Activated CD8-positive, alpha-beta memory T cell treated with anti-CD3 and anti-CD28 coated beads, Interleukin-2, amount 50 U/mL, for 48 hours (primary cell): ENCODE measurements around the gene PAK1IP1.
"Not testable (repeated sequence)": the region's sequence is repeated elsewhere in the genome, so short reads cannot be mapped to it uniquely, and the experiment has no call there.

Source experiments
- DNase-seq: peaks from one replicate; pipeline ENCODE4 v3.0.0-alpha.2; 2020

PAK1IP1 gene

DNA sequence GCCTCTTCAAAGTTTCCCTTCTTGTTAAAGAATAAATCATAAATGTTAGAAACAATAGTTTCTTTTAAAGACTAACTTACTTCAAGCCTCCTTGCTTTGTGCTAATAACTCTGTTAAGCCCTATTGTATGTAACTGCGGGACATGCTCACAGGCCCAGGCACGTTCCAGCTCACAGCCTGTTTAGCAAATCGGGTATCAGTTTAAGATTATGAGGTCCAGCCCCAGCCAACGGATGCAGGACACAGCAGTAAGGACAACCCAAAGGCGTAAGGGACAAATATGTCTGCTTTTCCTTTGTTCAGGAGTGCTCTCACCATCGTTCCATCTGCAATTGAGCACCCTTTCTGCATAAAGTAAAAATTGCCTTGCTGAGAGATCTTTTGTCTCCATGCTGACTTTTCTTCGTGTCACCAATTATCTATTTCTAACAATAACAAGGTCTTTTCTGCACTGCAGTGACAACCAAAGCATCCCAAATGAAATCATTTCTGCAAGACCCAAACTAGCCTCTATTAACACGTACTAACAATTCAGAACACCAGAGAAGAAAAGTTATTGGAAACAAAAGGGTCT, 1.7 kb upstream of the PAK1IP1 start:
- no peak for DNase-seq

DNA sequence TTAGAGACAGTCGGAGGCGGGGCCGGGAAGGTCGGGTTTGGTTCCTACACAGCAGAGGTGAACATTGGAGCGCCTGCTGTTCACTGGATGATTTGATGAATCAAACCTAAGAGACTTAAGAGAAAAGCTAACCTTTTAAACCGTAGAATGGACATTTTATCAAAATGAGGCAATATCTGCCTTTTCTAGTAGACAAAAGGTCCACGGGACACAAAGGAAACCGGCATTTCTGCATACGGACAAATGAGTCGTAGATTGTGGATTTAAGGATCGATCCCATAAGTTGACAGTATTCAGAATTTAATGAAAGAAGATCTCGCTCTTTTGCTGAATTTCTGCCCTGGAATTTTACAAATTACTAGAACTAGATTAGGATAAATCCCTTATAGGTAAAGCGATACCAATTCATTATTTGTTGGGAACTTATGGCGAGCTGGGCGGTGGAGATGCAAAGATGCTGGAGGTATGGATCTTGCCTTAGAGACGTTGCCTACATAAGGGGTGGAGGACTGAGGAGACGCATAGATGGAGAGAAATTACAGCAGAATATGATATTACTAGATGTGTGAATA, 400 bp downstream of the PAK1IP1 start:
- DNase-seq, result no peak

DNA sequence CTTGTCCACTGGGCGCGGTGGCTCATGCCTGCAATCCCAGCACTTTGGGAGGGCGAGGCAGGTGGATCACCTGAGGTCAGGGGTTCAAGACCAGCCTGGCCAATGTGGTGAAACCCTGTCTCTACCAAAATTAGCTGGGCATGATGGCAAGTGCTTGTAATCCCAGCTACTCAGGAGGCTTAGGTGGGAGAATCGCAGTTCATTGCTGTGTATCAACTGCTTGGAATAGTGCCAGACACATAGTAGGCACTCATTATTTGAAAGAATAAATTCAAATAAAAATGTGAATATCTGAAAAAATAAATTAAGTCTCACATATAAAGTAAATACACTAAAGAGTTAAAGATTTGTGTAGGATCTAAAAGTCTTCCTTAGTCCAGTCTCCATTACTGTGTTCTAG, 1.9 kb downstream of the PAK1IP1 start:
- DNase-seq, result no peak

DNA sequence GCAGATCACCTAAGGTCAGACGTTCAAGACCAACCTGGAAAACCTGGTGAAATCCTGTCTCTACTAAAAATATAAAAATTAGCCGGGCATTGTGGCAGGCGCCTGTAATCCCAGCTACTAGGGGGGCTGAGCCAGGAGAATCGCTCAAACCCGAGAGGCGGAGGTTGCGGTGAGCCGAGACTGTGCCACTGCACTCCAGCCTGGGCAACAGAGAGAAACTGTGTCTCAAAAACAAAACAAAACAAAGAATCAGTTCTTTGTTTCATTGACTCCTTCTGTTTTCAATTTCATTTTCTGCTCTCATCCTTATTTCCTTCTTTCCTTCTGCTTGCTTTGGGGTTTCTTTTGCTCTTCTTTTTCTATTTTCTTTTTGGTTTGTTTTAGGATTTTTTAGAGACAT, 19.2 kb downstream of the PAK1IP1 start:
- no peak for DNase-seq

DNA sequence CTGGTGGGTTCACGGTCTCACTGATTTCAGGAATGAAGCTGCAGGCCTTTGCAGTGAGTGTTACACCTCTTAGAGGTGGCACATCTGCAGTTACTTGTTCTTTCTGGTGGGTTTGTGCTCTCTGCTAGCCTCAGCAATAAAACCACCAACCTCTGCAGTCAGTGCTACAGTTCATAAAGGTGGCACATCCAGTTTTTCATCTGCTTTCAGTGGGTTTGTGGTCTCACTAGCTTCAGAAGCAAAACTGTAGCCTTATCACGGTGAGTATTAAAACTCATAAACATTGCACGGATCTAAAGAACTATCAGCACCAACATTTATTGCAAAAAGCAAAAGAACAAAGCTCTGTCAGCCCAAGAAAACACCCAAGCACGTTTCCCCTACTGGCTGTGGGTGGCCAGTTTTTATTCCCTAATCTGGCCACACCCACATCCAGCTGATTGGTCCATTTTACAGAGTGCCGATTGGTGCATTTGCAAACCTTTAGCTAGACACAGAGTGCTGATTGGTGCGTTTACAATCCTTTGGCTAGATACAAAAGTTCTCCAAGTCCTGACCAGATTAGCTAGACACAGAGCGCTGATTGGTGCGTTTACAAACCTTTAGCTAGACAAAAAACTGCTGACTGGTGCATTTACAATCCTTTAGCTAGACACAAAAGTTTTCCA, 24.7 kb downstream of the PAK1IP1 start:
- no peak for DNase-seq

DNA sequence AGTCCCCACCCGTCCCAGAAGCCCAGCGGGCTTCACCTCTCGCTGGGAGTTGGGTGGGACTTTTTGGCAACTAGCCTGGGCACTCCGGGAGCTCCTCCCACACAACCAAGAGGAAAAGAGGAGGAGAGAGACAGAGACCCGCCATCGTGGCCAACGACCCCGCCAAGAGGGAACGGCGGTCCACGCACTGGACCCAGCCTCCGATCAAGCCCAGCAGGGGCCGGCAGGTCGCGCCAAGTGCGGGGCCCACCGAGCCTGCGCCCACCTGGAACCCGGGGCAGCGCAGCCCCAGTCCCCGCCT, 25.1 kb downstream of the PAK1IP1 start:
- DNase-seq, result no peak

DNA sequence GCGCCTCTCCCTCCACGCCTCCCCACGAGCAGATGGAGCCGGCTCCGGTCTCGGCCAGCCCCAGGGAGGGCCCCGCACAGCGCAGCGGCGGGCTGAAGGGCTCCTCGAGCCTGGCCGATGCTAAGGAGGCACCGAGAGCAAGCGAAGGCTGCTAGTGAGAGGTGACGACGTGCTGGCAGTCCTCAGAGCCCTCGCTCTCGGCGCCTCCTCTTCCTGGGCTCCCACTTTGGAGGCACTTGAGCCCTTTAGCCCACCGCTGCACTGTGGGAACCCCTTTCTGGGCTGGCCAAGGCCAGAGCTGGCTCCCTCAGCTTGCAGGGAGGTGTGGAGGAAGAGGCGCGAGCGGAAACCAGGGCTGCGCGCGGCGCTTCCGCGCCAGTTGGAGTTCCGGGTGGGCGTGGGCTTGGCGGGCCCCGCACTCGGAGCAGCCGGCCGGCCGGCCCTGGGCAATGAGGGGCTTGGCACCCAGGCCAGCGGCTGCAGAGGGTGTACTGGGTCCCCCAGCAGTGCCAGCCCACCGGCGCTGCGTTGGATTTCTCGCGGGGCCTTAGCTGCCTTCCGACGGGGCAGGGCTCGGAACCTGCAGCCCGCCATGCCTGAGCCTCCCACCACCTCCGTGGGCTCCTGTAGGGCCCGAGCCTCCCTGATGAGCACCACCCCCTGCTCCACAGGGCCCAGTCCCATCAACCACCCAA, 25.6 kb downstream of the PAK1IP1 start:
- peak; percentile 79 for DNase-seq

DNA sequence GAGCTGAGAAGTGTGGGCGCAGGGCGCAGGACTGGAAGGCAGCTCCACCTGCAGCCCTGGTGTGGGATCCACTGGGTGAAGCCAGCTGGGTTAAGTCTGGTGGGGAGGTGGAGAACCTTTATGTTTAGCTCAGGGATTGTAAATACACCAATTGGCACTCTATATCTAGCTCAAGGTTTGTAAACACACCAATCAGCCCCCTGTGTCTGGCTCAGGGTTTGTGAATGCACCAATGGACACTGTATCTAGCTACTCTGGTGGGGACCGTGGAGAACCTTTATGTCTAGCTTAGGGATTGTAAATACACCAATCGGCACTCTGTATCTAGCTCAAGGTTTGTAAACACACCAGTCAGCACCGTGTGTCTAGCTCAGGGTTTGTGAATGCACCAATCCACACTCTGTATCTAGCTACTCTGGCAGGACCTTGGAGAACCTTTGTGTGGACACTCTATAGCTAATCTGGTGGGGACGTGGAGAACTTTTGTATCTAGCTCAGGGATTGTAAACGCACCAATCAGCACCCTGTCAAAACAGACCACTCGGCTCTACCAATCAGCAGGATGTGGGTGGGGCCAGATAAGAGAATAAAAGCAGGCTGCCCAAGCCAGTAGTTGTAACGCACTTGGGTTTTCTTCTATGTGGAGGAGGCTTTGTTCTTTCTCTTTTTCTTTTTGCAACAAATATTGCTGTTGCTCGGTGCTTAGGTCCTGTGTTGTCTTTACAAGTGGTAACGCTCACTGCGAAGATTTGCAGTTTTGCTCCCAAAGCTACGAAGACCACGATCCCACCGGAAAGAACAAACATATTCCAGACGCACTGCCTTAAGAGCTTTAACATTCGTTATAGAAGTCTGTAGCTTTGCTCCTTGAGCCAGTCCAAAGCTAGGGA, 26.4 kb downstream of the PAK1IP1 start:
- not testable (repeated sequence) for DNase-seq

DNA sequence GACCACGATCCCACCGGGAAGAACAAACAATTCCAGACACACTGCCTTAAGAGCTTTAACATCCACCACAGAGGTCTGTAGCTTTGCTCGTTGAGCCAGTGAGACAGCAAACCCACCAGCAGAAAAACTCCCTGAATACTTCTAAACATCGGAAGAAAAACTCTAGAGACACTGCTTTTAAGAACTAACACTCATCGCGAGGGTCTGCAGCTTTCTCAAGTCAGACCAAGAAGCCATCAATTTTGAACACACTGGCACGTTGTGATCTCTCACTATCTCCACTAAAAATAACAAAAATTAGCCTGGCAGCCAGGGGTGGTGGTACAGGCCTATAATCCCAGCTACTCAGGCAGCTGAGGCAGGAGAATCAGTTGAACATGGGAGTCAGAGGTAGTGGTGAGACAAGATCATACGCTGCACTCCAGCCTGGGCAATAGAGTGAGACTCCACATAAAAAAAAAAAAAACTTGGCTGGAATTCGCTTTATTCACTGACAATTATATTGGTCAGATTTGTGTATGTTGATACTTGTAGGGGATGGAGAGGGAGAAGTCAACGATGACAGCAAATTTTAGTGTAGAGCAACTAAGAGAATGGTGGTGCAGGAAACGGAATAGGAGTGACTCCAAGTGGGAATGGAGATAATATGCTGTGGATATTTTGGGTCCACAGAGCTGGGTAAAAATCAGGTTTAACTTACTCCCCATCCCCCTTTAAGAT, 27.2 kb downstream of the PAK1IP1 start:
- no peak for DNase-seq

DNA sequence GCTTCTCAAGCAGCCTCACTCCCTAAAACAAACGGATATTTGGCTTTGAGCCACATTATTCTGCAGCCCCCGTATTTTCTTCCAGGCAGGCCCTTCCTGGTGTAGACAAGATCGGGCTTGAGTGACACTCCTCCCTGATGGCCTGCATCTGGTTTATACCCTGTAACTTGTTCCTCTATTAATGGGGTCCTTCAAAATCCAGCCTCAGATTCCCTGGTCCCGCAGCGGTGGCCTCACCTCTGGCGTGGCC, 27.7 kb downstream of the PAK1IP1 start:
- DNase-seq, result no peak

DNA sequence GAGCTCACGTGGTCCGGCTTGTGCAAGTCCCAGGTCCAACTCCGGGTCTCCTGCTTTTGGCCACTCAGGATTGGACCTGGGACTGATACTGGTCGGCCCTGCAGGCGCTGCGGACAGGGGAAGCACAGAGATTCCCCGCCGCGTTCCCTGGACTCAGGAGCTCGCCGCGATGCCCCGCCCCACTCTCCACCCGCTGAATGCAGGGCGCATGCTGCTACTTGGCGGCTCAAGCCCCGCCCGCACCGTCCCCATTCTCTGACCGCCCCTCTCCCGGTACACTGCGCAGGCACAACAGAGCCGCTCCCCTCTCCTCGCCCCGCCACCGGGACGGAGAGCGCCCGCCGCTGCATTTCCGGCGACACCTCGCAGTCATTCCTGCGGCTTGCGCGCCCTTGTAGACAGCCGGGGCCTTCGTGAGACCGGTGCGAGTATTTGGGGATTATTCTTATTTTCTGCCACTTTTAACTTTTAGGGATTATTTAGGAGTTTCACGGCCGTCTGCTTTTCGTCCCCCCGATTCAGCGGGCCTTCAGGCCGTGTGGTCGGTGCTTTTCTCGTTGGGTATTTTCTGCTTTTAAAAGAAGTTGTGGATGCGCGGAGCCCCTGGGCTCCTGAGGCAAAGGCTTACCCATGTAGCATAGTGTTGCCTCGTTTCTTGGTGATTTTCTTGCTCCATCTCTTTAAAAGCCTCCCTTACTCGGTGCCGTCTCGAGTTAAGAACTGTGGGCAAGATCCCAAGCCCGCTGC, 28.2 kb downstream of the PAK1IP1 start, which contains the start of gene TMEM14C:
TSS of gene TMEM14C (plus strand) at position 251 of the 747 bp plus-strand sequence. CDS start 1,544 bp downstream, outside the sequence.
- DNase-seq, result peak; percentile 94

DNA sequence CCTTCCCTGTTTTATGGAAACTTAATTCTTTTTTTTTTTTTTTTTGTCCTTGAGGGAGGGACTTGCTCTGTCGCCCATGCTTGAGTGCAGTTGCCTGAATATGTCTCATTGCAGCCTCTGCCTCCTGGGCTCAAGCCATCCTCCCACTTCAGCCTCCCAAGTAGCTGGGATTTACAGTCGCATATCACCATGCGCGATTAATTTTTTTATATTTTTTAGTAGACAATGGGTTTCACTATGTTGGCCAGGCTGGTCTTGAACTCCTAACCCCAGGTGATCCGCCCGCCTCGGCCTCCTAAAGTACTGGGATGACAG, 28.8 kb downstream of the PAK1IP1 start:
- no peak for DNase-seq

DNA sequence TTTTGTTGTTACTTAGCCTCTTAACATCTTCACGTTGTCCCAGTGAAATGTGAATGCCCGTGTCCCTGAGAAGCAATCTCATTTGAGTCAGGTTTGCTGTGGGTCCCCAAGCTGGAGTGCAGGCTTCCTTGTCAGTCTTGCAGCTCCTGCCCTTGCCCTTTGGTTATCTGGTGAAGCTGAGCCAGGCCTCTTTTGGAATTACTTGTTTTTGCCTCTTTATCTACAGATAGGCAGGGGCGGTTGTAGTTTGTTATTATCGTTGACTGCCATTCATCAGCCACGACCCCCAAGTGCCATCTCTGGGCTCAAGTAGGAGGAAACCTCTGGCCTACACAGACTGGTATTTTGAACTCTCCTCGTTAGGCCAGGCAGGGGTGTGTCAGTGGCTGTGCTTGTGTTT, 30.3 kb downstream of the PAK1IP1 start:
- no peak for DNase-seq

DNA sequence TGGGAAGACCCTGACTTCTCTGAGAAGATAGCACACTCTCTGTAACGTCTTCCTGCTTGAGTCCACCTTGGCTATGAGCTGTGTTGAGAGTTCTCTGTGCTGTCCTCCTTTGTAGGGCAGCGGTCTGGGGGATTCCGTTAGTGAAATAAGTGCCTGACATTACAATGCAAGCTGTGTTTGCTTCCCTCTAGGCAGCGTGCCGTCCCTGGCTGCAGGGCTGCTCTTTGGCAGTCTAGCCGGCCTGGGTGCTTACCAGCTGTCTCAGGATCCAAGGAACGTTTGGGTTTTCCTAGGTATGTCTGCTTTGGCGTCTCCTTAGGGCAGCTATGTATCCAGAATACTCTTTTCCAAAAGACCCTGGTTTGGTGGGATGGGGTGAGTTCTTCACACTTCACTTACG, 30.9 kb downstream of the PAK1IP1 start:
- no peak for DNase-seq

DNA sequence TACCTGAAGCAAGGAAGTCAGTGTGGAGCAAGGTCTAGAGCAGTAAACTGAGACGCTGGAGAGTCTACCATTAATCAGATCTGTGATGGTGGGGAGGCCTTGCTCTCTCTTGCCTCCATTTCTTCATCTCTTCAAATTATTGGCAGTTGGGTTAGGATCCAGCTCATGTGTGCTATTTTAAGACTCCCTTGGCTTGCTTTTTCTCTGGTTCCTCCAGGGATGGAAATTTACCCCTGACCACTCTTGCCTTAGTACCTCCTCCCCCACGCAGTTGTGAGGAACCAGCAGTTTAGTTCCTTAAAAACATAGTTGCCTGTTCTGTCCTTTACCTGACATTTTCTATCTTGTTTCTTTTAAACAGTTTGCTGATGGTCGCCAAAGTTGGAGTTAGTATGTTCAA, 35.5 kb downstream of the PAK1IP1 start:
- DNase-seq, result no peak

DNA sequence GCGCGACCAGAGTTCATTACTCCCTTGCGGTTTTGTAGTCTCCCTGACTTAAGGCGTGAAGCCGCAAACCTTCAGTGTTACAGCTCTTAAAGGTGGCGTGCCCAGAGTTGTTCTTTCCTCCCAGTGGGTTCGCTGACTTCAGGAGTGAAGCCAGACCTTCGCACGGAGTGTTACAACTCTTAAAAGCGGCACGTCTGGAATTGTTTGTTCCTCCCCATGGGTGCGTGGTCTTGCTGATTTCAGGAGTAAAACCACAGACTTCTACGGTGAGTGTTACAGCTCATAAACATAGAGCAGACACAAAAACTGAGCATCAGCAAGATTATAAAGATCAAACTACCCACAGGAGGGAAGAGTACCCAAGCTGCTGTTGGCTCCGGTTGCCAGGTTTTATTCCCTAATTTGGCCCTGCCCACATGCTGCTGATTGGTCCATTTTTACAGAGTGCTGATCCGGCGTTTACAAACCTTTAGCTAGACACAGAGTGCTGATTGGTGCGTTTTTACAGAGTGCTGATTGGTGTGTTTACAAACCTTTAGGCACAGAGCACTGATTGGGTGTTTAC, 38.5 kb downstream of the PAK1IP1 start:
- peak; percentile 25 for DNase-seq

DNA sequence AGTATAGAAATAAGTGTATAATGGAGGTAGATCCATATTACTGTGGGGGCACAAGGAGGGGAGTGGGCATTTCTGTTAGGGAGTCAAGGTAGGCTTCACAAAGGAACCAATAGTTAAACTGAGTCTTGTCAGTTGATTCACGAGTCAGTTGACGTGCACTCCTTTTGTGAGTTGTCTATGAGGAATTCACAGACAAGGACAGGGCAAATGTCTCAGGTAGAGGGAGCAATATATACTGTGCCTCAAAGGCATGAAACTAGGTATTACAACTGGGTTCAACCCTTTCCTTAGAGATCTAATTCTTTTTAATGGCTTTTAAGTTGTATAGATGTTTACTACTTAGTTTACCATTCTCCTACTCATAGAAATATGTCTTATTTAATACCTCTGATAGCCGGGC, 39.1 kb downstream of the PAK1IP1 start:
- no peak for DNase-seq

DNA sequence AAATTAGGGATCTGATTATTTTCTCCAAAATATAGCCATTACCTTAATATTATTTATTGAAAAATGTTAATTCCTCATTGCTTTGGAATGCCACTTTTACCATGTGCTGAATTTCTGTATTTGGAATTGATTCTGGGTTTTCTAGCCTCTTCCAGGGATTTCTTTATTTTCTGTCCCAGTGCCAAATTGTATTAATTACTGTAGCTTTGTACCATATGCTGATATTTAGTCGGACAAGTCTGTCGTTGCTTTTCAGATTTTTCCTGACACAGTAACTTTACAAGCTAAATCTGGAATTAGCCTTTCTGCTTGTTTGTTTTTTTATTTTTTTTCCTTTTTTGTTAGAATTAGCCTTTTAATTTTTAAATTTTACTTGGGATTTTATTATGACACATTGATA, 42.0 kb downstream of the PAK1IP1 start:
- DNase-seq, result no peak

DNA sequence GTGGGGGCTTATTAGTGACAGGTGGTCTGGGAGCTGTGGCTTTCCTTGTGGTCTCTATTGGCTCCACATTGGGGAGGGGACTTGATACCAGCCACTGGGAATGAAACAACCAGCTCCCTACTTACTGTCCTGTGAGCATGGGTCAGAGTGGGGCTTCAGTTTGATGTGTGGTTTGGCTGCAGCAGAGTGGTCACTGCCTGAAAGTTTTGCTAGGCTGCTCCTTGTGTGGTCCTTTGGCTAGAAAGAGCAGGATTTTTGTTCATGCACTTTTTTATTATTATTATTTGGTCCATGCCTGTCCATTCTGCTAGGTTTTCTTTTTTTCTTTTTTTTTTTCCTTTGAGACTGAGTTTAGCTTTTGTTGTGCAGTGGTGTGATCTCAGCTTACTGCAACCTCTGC, 45.3 kb downstream of the PAK1IP1 start:
- DNase-seq, result no peak

DNA sequence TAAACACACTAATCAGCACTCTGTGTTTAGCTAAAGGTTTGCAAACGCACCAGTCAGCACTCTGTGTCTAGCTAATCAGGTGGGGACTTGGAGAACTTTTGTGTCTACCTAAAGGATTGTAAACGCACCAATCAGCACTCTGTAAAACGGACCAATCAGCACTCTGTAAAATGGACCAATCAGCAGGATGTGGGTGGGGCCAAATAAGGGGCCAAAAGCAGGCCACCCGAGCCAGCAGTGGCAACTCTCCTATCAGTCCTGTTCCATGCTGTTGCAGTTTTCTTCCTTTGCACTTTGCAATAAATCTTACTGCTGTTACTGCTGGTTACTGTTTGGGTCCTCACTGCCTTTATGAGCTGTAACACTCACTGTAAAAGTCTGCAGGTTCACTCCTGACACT, 46.9 kb downstream of the PAK1IP1 start:
- DNase-seq, result not testable (repeated sequence)

DNA sequence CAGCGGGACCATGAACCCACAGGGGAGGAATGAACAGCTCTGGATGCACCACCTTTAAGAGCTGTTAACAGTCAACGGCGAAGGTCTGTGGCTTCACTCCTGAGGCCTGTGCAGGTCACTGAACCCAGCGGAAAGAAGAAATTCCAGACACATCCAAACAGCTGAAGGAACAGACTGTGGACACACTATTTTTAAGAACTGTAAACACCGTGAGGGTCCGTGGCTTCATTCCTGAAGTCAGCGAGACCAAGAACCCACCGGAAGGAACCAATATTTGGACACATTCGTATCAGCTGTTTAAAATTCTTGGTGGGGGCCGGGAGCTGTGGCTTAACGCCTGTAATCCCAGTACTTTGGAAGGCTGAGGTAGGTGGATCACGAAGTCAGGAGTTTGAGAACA, 47.5 kb downstream of the PAK1IP1 start:
- no peak for DNase-seq

DNA sequence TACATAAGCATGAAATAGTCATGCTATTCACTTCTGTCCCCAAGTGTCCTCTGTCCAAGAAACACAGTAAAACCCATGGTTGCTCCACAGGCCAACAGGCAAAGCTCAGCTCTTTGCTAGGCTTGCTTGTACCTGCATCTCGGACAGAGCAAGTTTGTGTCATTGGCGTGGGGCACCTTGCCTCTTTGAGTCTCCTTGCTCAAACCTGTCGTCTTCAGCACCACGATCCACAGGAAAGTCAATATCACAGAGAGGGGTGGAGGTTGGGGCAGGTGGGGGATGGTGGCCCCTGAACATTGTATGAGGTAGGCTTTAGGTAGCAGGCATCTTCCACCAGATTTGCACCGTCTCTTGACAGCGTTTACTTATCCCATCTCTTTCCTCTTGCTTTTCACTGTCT, 48.7 kb downstream of the PAK1IP1 start:
- no peak for DNase-seq
